ENCODE data around the gene OR2T8.

Gene OR2T8

DNA sequence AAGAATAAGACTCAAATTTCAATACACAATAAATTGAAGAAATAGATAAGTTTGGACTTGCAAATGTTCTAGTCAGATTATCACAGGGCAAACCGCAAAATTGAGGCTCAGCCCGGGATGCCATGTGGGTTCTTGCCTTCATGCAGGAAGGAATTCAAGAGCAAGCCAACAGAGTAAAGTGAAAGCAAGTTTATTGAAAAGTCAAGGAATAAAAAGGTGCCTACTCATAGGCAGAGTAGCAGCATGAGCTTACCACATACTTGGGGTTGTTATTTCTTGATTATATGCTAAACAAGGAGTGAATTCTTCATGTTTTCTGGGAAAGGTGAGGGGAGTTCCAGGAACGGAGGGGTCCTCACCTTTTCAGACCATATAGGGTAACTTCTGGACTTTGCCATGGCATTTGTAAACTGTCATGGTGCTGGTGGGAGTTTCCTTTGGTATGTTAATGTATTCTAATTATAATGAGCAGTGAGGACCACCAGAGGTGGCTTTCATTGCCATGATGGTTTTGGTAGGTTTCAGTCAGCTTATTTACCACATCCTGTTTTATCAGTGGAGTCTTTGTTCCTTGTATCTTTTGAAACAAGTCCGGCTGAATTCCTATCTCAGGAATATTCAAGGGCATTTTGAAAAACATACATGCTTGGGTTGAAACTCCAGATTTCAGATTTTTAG is 43.0 kb downstream of the OR2T8 start:
- DNase-seq (ENCODE audit: extremely low read depth, low read depth), result no peak
- TF ChIP-seq, protein P1, sequence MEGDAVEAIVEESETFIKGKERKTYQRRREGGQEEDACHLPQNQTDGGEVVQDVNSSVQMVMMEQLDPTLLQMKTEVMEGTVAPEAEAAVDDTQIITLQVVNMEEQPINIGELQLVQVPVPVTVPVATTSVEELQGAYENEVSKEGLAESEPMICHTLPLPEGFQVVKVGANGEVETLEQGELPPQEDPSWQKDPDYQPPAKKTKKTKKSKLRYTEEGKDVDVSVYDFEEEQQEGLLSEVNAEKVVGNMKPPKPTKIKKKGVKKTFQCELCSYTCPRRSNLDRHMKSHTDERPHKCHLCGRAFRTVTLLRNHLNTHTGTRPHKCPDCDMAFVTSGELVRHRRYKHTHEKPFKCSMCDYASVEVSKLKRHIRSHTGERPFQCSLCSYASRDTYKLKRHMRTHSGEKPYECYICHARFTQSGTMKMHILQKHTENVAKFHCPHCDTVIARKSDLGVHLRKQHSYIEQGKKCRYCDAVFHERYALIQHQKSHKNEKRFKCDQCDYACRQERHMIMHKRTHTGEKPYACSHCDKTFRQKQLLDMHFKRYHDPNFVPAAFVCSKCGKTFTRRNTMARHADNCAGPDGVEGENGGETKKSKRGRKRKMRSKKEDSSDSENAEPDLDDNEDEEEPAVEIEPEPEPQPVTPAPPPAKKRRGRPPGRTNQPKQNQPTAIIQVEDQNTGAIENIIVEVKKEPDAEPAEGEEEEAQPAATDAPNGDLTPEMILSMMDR (IDR thresholded peaks at IDR 0.05; ENCODE audit: low read depth, low read length), result no peak

DNA sequence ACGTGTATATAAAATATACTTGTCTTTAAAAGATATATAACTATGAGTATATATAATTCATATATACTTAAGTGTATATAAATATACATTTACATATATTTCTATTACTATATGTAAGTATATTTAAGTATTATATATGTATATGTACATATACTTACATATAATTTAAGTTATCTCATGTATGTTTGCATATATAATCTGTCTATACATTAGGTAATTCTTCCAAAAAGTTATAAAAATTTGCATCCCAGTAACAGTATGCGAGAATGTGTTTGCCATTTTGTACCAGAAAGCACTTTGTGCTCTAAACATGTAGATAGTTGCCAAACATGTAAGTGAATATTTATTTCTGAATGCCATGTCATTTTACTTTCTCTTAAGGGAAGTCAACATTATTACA is 44.9 kb downstream of the OR2T8 start, which contains the start of gene OR2AK2:
TSS of gene OR2AK2 (plus strand) at position 301 of the 400 bp plus-strand sequence. CDS start 144 bp downstream, outside the sequence.
- TF ChIP-seq, protein P1 (IDR thresholded peaks at IDR 0.05; ENCODE audit: low read depth, low read length), result no peak
- no peak for DNase-seq (ENCODE audit: extremely low read depth, low read depth)

DNA sequence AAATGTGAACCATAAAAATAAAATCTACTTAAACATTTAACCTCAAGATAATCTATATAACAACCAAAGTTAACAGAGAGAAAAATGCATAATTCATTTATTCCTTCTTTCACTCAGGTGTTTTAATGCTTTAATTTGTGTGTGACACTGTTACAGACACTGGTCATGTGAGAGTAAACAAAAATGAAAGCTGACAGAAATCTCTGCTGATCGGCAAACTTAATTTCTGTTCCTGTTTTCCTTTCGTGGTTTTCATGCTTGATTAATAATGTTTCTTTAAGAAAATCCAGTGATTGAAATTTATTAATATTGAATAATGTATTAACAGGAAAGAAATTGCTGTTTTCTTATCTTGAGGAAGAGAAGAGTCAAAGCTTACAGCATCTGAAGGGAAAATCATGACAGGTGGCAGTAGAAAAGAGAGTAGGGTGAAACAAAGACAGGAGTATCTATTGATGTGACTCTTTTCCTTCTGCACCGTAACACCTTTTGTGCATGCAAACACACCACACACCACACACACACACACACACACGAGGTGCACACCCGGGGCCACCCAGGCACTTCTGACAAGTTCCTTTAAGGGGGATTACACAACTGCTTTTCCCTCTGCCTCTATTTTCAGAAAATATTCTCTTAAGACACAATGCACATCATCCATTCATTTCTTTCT is 46.6 kb downstream of the OR2T8 start:
- TF ChIP-seq, protein P1 (IDR thresholded peaks at IDR 0.05; ENCODE audit: low read depth, low read length), result no peak
- no peak for DNase-seq (ENCODE audit: extremely low read depth, low read depth)

Data from AG09319 (cell line).